ENCODE results near the gene ZMYND11. TPM values are rescaled to one million over a fixed set of nuclear protein-coding genes. Genes with fewer than 3 reads are reported as not detected.

Gene ZMYND11
- polyA plus RNA-seq, 2 of the 4 experiments (the other 2 are of a cell fraction), result 47.7 to 99.7 TPM

- no peak overlapping the region for H3K27ac ChIP-seq
- CTCF ChIA-PET, result interaction anchor here (1.3 to 1.4 kb wide), 2 partner anchors 10 to 46 kb away, joined by 3 read pairs; no protein-coding TSS in a partner anchor
- H3K4me1 ChIP-seq, result peaks cover 19% of the 10 kb centered on the region
- TF ChIP-seq HOXB13 (CRISPR knock-in tag; IDR thresholded peaks at IDR 0.05; ENCODE audit: low read depth) (no peak), POLR2A (IDR thresholded peaks at IDR 0.05; ENCODE audit: low read length) (no peak), HOXA7 (CRISPR knock-in tag; IDR thresholded peaks at IDR 0.05) (no peak), RAD21 (conservative IDR thresholded peaks at IDR 0.05 in 1 of 2, IDR thresholded peaks at IDR 0.05 in 1 of 2) (no peak), KDM5A (IDR thresholded peaks at IDR 0.05) (no peak), GATA3 (IDR thresholded peaks at IDR 0.05; ENCODE audit: borderline replicate concordance) (no peak), ESRRA (IDR thresholded peaks at IDR 0.05; ENCODE audit: borderline replicate concordance, low read length) (no peak), USF2 (IDR thresholded peaks at IDR 0.05) (no peak)
- ATAC-seq (no peak), FAIRE-seq (no peak), DNase-seq (ENCODE audit: low read depth in 1 of 2, low spot score in 1 of 2) (no peak)
- H3K9me3 ChIP-seq, result no peaks in the 10 kb centered on the region
- WGBS (ENCODE audit: missing lambda C conversion rate), result 89% methylated on average over 3 of the region's 3 CpGs
- no peak overlapping the region for H3K4me3 ChIP-seq
- POLR2A ChIA-PET, result no interaction called here
- H3K4me2 ChIP-seq, result no peak overlapping the region
Measured at GRCh38 chr10:142371-142770, 7.1 kb downstream of the ZMYND11 start.

GRCh38 chr10:152915-153314 lies 17.7 kb downstream of the ZMYND11 start:
- TF ChIP-seq MAX (IDR thresholded peaks at IDR 0.05) (no peak), PHF8 (IDR thresholded peaks at IDR 0.05; ENCODE audit: borderline replicate concordance, low read depth) (no peak), CHD2 (IDR thresholded peaks at IDR 0.05; ENCODE audit: low read length, partially characterized antibody) (no peak), HOXA7 (CRISPR knock-in tag; IDR thresholded peaks at IDR 0.05) (no peak), EHF (CRISPR knock-in tag; IDR thresholded peaks at IDR 0.05) (no peak)
- no peaks in the 10 kb centered on the region for H3K4me1 ChIP-seq
- H3K27ac ChIP-seq, result no peak overlapping the region
- ATAC-seq (no peak), FAIRE-seq (no peak), DNase-seq (ENCODE audit: low read depth in 1 of 2, low spot score in 1 of 2) (no peak)
- peaks cover 7% of the 10 kb centered on the region; the same call in 1 of the 3 replicates for H3K9me3 ChIP-seq
- H3K4me2 ChIP-seq, result no peak overlapping the region
- CTCF ChIA-PET, result interaction anchor here (1.1 kb wide), 1 partner anchor 11 kb away, joined by 3 read pairs; no protein-coding TSS in a partner anchor
- no peak overlapping the region for H3K4me3 ChIP-seq
- POLR2A ChIA-PET, result no interaction called here
- 94% methylated on average over 4 of the region's 4 CpGs for WGBS (ENCODE audit: missing lambda C conversion rate)

- no peak for FAIRE-seq
- POLR2A ChIA-PET, result no interaction called here
- ATAC-seq, result no peak
Measured at GRCh38 chr10:154348-154747, 19.1 kb downstream of the ZMYND11 start.

GRCh38 chr10:167383-167782 lies 32.1 kb downstream of the ZMYND11 start:
- CTCF ChIA-PET, result no interaction called here
- DNase-seq (ENCODE audit: low read depth in 1 of 2, low spot score in 1 of 2), result no peak
- FAIRE-seq, result no peak
- Histone ChIP-seq H3K27ac (no peak overlapping the region), H3K9me3 (peaks cover 22% of the 10 kb centered on the region), H3K4me1 (no peaks in the 10 kb centered on the region), H3K4me2 (no peak overlapping the region), H3K4me3 (no peak overlapping the region)
- TF ChIP-seq NR3C1 (IDR thresholded peaks at IDR 0.05) (no peak), RCOR1 (IDR thresholded peaks at IDR 0.05; ENCODE audit: low read depth, low read length) (no peak), USF2 (IDR thresholded peaks at IDR 0.05) (no peak), HOXB5 (CRISPR knock-in tag; IDR thresholded peaks at IDR 0.05) (no peak), CHD4 (IDR thresholded peaks at IDR 0.05; ENCODE audit: borderline replicate concordance) (no peak), JUNB (IDR thresholded peaks at IDR 0.05) (no peak), BHLHE40 (IDR thresholded peaks at IDR 0.05; ENCODE audit: low read depth, low read length) (no peak), NPAS2 (CRISPR knock-in tag; IDR thresholded peaks at IDR 0.05; ENCODE audit: borderline replicate concordance) (no peak), POLR2A (IDR thresholded peaks at IDR 0.05; ENCODE audit: low read length) (no peak), ZSCAN20 (CRISPR knock-in tag; IDR thresholded peaks at IDR 0.05) (no peak), HOXB13 (CRISPR knock-in tag; IDR thresholded peaks at IDR 0.05; ENCODE audit: low read depth) (no peak), FOXS1 (CRISPR knock-in tag; IDR thresholded peaks at IDR 0.05) (no peak), FOSL2 (IDR thresholded peaks at IDR 0.05) (no peak), FOSL2 (CRISPR knock-in tag; IDR thresholded peaks at IDR 0.05) (no peak), REST (IDR thresholded peaks at IDR 0.05) (no peak)
- POLR2A ChIA-PET, result no interaction called here
- no peak for ATAC-seq

More at GRCh38 chr10:154348-154747, 19.1 kb downstream of the ZMYND11 start:
- Histone ChIP-seq H3K4me3 (no peak overlapping the region), H3K4me1 (no peaks in the 10 kb centered on the region), H3K4me2 (no peak overlapping the region), H3K9me3 (0 out of 3 replicates have a peak, but pooled peaks cover 3% of the 10 kb centered on the region), H3K27ac (no peak overlapping the region)
- DNase-seq (ENCODE audit: low read depth in 1 of 2, low spot score in 1 of 2), result no peak
- TF ChIP-seq ZC3H11A (IDR thresholded peaks at IDR 0.05) (no peak), GATA3 (IDR thresholded peaks at IDR 0.05; ENCODE audit: borderline replicate concordance) (no peak), MYC (IDR thresholded peaks at IDR 0.05; ENCODE audit: borderline replicate concordance, low read length) (no peak), FOXS1 (CRISPR knock-in tag; IDR thresholded peaks at IDR 0.05) (no peak), ZNF302 (CRISPR knock-in tag; IDR thresholded peaks at IDR 0.05) (no peak)
- 91% methylated on average over 5 of the region's 5 CpGs for WGBS (ENCODE audit: missing lambda C conversion rate)
- CTCF ChIA-PET, result interaction anchor here (1.8 kb wide), 1 partner anchor 11 kb away, joined by 4 read pairs; no protein-coding TSS in a partner anchor

Data from A549 (cell line).